Esophagus muscularis mucosa (tissue), 4 donors: ENCODE measurements around the gene ZNF79. TPM values are rescaled to one million over a fixed set of nuclear protein-coding genes. Genes with fewer than 3 reads are reported as not detected.

ENCODE experiments used
- DNase-seq: peaks from one replicate; pipeline ENCODE4 v3.0.0-alpha.2; 2017; ENCODE audit errors: extremely low spot score
- H3K27ac ChIP-seq, 4 donors: fragments of 200-600 bp; sonication (generic); replicated peaks in 1 of 4; 1 replicate in 3 of 4; 2 replicates in 1 of 4; pipeline ENCODE4 v1.5.1; 2016 to 2019; ENCODE audit warnings: mild to moderate bottlenecking in 1 of 4
- H3K27me3 ChIP-seq, 4 donors: fragments of 200-600 bp; sonication (generic); one replicate each; pipeline versions ENCODE4 v1.5.1 to v1.6.0; 2016 to 2019
- H3K36me3 ChIP-seq, 4 donors: fragments of 200-600 bp; sonication (generic); one replicate each; pipeline ENCODE4 v1.5.1; 2016 to 2019
- H3K4me1 ChIP-seq, 4 donors: fragments of 200-600 bp; sonication (generic); one replicate each; pipeline ENCODE4 v1.5.1; 2016 to 2019
- H3K4me3 ChIP-seq, 4 donors: fragments of 200-600 bp; sonication (generic); 1 replicate in 2 of 4; 2 replicates in 2 of 4; pipeline ENCODE4 v1.5.1; 2016 to 2019; ENCODE audit warnings: mild to moderate bottlenecking in 4 of 4, moderate library complexity in 1 of 4
- H3K9me3 ChIP-seq, 4 donors: fragments of 200-600 bp; sonication (generic); 1 replicate in 3 of 4; 2 replicates in 1 of 4; pipeline ENCODE4 v1.5.1; 2016 to 2019
- EP300 ChIP-seq: sonication (generic); formaldehyde crosslinking; IDR thresholded peaks from one replicate; pipeline ENCODE4 v1.6.1; 2017; ENCODE audit warnings: antibody characterized with exemption
- POLR2A ChIP-seq: fragments of 450-650 bp; IDR thresholded peaks from one replicate; pipeline ENCODE4 v1.6.1; 2017; ENCODE audit warnings: antibody characterized with exemption, moderate library complexity, mild to moderate bottlenecking, low read depth
- POLR2AphosphoS5 ChIP-seq, 2 donors: sonication (generic); formaldehyde crosslinking; IDR thresholded peaks; one replicate each; pipeline ENCODE4 v1.6.1; 2017; ENCODE audit warnings: antibody characterized with exemption in 2 of 2
- WGBS: methylation state at CpG from one replicate; pipeline ENCODE4 v1.1.5; 2018; 5-methylcytosine and 5-hydroxymethylcytosine counted together
- intact Hi-C: fragments of 100-400 bp; cut with DNase I; formaldehyde crosslinking; loops from one replicate; pipeline ENCODE4 v1.15.1; 2023
- total RNA-seq, 4 donors: library from RNA; depleted of rRNA; stranded (reverse); fragments of >200 nt; gene quantifications; one replicate each; pipeline versions ENCODE4 v1.1.0 to v1.2.1, GENCODE V29; 2016
- TF ChIP-seq, protein P1 (sequence below), 3 experiments: fragments of 200-600 bp in 2 of 3; fragments of 450-650 bp in 1 of 3; sonication (generic) in 2 of 3; IDR thresholded peaks; one replicate each; pipeline ENCODE4 v1.5.1; 2017 to 2019; ENCODE audit warnings: antibody characterized with exemption in 3 of 3, mild to moderate bottlenecking in 2 of 3, moderate library complexity in 1 of 3

ZNF79 gene
- total RNA-seq, 4 donors from 2014 or later, result 8.3 to 12.8 (median 11.2) TPM

- Histone ChIP-seq H3K27ac (peak overlapping the region in 1 of 4 donors; percentile 96), H3K4me1 (peaks cover 38 to 46% (median 45%) of the 10 kb centered on the region in 4 donors), H3K27me3 (no peaks in the 10 kb centered on the region), H3K9me3 (no peaks in the 10 kb centered on the region), H3K36me3 (peaks cover 41 to 67% (median 63%) of the 10 kb centered on the region in 4 donors), H3K4me3 (no peak overlapping the region)
- DNase-seq, result no peak
- WGBS, result 94% methylated on average over 8 of the region's 8 CpGs
- no peak for TF ChIP-seq POLR2A
- TF ChIP-seq, protein P1, sequence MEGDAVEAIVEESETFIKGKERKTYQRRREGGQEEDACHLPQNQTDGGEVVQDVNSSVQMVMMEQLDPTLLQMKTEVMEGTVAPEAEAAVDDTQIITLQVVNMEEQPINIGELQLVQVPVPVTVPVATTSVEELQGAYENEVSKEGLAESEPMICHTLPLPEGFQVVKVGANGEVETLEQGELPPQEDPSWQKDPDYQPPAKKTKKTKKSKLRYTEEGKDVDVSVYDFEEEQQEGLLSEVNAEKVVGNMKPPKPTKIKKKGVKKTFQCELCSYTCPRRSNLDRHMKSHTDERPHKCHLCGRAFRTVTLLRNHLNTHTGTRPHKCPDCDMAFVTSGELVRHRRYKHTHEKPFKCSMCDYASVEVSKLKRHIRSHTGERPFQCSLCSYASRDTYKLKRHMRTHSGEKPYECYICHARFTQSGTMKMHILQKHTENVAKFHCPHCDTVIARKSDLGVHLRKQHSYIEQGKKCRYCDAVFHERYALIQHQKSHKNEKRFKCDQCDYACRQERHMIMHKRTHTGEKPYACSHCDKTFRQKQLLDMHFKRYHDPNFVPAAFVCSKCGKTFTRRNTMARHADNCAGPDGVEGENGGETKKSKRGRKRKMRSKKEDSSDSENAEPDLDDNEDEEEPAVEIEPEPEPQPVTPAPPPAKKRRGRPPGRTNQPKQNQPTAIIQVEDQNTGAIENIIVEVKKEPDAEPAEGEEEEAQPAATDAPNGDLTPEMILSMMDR (IDR thresholded peaks at IDR 0.05), result no peak
- TF ChIP-seq EP300, result no peak
- no peak for TF ChIP-seq POLR2AphosphoS5 (IDR thresholded peaks at IDR 0.05)
- intact Hi-C loops, result no loop called here
Observed at GRCh38 chr9:127448112-127448805, 24.1 kb downstream of the ZNF79 start.

DNA sequence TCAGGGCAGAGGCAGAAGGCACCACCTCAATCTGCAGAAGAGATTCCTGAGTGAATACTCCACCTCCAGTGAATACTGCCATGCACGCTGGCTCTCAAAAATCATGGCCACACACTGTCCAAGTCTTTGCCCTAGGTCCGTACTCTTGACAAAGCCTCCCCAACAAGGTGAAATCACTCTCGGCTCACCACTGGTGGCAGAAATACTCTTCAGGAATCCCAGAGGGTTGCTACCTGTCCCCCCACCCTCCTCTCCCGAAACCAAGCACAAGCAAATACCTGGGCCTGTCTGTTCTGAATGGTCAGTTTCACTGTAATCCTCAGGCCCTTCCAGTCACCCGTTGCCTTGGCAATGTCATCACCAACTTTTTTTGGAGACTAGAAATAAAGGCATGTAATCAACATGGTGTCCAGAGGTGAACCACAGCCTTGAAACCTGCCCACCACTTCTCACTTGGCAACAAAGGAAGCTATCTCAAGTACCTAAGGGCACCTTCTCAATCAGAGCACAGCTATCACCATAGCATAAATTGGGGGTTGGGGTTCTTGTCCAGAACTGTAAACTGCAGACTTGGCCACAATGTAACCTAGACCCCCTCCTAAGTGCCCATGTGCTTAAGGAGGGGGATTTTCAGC lies 25.3 kb downstream of the ZNF79 start:
- Histone ChIP-seq H3K36me3 (peaks cover 35 to 63% (median 59%) of the 10 kb centered on the region in 4 donors), H3K27ac (peak overlapping the region; percentile 93 to 96 (median 95)), H3K4me1 (peaks cover 41 to 43% (median 42%) of the 10 kb centered on the region in 4 donors), H3K27me3 (no peaks in the 10 kb centered on the region), H3K4me3 (peak overlapping the region; percentile 81 to 96 (median 82)), H3K9me3 (no peaks in the 10 kb centered on the region)
- TF ChIP-seq POLR2AphosphoS5 (IDR thresholded peaks at IDR 0.05) (no peak), EP300 (no peak), POLR2A (no peak)
- TF ChIP-seq, protein P1 (IDR thresholded peaks at IDR 0.05), result no peak
- no peak for DNase-seq
- 58% methylated on average over 5 of the region's 5 CpGs for WGBS
- intact Hi-C loops, result no loop called here

DNA sequence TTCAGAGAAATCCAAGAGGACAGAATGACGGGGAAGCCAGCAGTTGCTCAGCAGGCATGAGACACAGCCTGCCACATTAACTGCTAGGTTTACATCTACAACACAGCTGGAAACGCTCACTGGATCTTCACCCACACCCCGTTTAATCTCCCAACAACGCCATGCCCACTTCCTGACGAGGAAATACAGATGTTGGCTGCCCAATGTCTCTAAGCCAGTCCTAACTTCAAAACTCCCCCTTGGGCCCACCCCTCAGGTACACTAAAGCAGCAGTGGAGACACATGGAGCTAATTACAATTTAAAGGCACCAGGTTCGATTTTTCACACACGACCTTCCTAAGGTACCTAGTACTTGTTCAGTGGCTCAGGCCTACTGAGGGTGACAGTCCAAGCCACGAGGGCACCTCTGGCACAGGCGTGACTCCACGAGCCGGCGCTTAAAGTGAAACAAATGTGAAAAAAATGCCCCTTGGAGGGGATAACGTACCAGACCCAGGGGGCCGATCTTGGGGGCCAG lies 26.1 kb downstream of the ZNF79 start:
- intact Hi-C loops, result loop anchor here (2.0 kb wide), 1 partner anchor 54 kb away; the partner anchor contains the start of gene SLC2A8
- no peak for DNase-seq
- Histone ChIP-seq H3K4me3 (peak overlapping the region; percentile 81 to 96 (median 82)), H3K9me3 (no peaks in the 10 kb centered on the region), H3K27me3 (no peaks in the 10 kb centered on the region), H3K36me3 (peaks cover 29 to 62% (median 57%) of the 10 kb centered on the region in 4 donors), H3K4me1 (peaks cover 41 to 48% (median 44%) of the 10 kb centered on the region in 4 donors), H3K27ac (peak overlapping the region; percentile 93 to 96 (median 95))
- 3% methylated on average over 14 of the region's 14 CpGs for WGBS
- TF ChIP-seq POLR2A (no peak), EP300 (no peak), POLR2AphosphoS5 (IDR thresholded peaks at IDR 0.05) (no peak)
- TF ChIP-seq, protein P1 (IDR thresholded peaks at IDR 0.05), result no peak

DNA sequence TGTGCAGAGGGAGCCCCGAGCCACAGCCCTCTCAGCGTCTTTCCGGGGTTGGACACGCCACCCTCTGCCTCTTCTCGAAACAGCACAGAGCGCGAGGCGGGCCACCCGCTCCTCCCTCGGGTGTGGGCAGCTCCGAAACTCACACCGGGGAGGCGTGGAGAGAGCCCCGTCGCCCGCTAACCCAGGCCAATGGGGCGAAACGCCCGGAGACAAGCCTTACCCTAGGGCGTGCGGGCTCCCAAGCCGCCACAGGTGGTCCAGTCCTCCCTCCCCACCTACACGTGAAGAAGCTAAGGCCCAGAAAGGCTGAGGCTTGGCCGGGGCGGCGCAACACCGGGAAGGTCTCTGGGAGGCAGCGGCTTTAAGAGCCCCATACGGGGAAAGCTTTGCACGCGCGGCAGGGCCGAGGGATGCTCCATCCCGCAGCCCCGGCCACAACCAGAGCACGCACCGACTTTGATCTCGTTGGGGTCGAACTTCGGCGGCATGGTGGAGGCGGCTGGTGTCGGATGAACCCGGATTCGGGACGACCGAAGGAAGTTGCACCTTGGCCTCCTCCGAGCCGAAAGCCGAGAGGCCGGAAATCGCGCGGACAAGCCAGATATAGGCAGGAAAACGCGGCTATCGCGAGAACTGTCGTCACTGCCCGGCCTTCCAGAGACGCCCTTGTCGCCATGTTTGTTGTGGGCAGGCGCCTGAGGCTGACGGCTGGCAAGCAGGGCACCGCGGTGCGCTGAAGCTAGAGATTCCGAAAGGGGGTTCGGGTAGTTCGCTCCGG lies 26.8 kb downstream of the ZNF79 start, which contains the start of the genes LRSAM1 and RPL12:
TSS of gene LRSAM1 (plus strand) at position 681 of the 778 bp plus-strand sequence. CDS start 3,018 bp downstream, outside the sequence.
TSS of gene RPL12 (minus strand) at position 577 of the 778 bp plus-strand sequence. CDS start at position 488, 89 bp downstream.
- peak within 1 kb of the TSS; percentile 93 to 96 (median 95) for H3K27ac ChIP-seq
- peaks cover 41 to 55% (median 45%) of the 10 kb centered on the region in 4 donors for H3K4me1 ChIP-seq
- under 1% methylated on average over 31 of the region's 71 CpGs for WGBS

More for the DNA sequence above, 26.8 kb downstream of the ZNF79 start, which contains the start of the genes LRSAM1 and RPL12:
- intact Hi-C loops, result loop anchor here (2.0 kb wide), 1 partner anchor 54 kb away; the partner anchor contains the start of gene SLC2A8
- DNase-seq, result peak; percentile 99
- no peaks in the 10 kb centered on the region for H3K27me3 ChIP-seq
- TF ChIP-seq EP300 (no peak), POLR2AphosphoS5 (IDR thresholded peaks at IDR 0.05) (peak; percentile 100), POLR2A (peak; percentile 100)
- TF ChIP-seq, protein P1 (IDR thresholded peaks at IDR 0.05), result peak in 2 of 3 experiments; percentile 18 to 21
- peak within 1 kb of the TSS; percentile 81 to 96 (median 82) for H3K4me3 ChIP-seq
- no peaks in the 10 kb centered on the region for H3K9me3 ChIP-seq
- peaks cover 29 to 61% (median 56%) of the 10 kb centered on the region in 4 donors for H3K36me3 ChIP-seq
